T-cell (primary cell): ENCODE measurements around the gene ARHGEF28. TPM values are rescaled to one million over a fixed set of nuclear protein-coding genes. Genes with fewer than 3 reads are reported as not detected.

ENCODE experiments used
- ATAC-seq, 4 experiments: fragments of 200-7000 bp in 3 of 4; fragments of 150-1000 bp in 1 of 4; cut with Tn5 transposase; replicated peaks in 1 of 4; 1 replicate in 3 of 4; 2 replicates in 1 of 4; pipeline ENCODE4 v1.10.0; 2021; ENCODE audit warnings: moderate library complexity in 3 of 4, mild to moderate bottlenecking in 2 of 4, moderate number of reproducible peaks in 1 of 4
- CTCF ChIA-PET, 2 donors: fragments of 300-600 bp; sonication (Branson Sonifier 250); formaldehyde crosslinking; loops; one replicate each; lab custom pipeline; 2022; ENCODE audit warnings: antibody characterized with exemption in 2 of 2; lab: Charles Lee
- POLR2A ChIA-PET, 2 donors: fragments of 300-600 bp; sonication (Branson Sonifier 250); formaldehyde crosslinking; loops; one replicate each; lab custom pipeline; 2022; ENCODE audit warnings: antibody characterized with exemption in 2 of 2; lab: Charles Lee
- DNase-seq, 35 experiments: peaks; one replicate each; pipeline versions ENCODE4 v3.0.0 to v3.0.0-alpha.2; 2013 to 2023
- H3K27ac ChIP-seq: one replicate; pipeline ENCODE4 v1.5.1; 2013; ENCODE audit warnings: low read length
- H3K27me3 ChIP-seq, 2 experiments: replicated peaks in 1 of 2; 1 replicate in 1 of 2; 2 replicates in 1 of 2; pipeline versions ENCODE4 v1.6.1 to v1.7.0; 2013; ENCODE audit warnings: low read length in 1 of 2, mixed read lengths in 1 of 2; ENCODE audit not compliant: control insufficient read depth in 2 of 2, insufficient read depth in 2 of 2; ENCODE audit errors: extremely low read depth in 1 of 2
- H3K36me3 ChIP-seq, 2 donors: 1 replicate in 1 of 2; 2 replicates in 1 of 2; pipeline versions ENCODE4 v1.6.1 to v1.7.0; 2013; ENCODE audit warnings: low read length in 1 of 2; ENCODE audit not compliant: control insufficient read depth in 2 of 2, insufficient read depth in 1 of 2; ENCODE audit errors: extremely low read depth in 1 of 2
- H3K4me1 ChIP-seq, 2 experiments: 1 replicate in 1 of 2; 2 replicates in 1 of 2; pipeline versions ENCODE4 v1.6.1 to v1.7.0; 2013; ENCODE audit warnings: low read length in 2 of 2, mixed read lengths in 1 of 2; ENCODE audit not compliant: insufficient read depth in 2 of 2, control insufficient read depth in 1 of 2; ENCODE audit errors: extremely low read depth in 1 of 2
- H3K4me3 ChIP-seq, 2 donors: 1 replicate in 1 of 2; 2 replicates in 1 of 2; pipeline versions ENCODE4 v1.5.1 to v1.7.0; 2013; ENCODE audit warnings: mild to moderate bottlenecking in 2 of 2, low read length in 1 of 2, moderate library complexity in 1 of 2; ENCODE audit not compliant: control insufficient read depth in 1 of 2; ENCODE audit errors: extremely low read depth in 1 of 2
- H3K9me3 ChIP-seq: 2 replicates; pipeline ENCODE4 v1.7.0; 2013
- H3K27ac Mint-ChIP-seq, 2 donors: one replicate each; pipeline ENCODE4 v1.8.0; 2020 to 2021; ENCODE audit warnings: mild to moderate bottlenecking in 2 of 2, mixed read lengths in 2 of 2
- H3K27me3 Mint-ChIP-seq, 2 donors: one replicate each; pipeline ENCODE4 v1.8.0; 2021 to 2022; ENCODE audit warnings: mixed read lengths in 2 of 2
- H3K36me3 Mint-ChIP-seq: one replicate; pipeline ENCODE4 v1.8.0; 2021; ENCODE audit warnings: mixed read lengths
- H3K4me1 Mint-ChIP-seq, 3 donors: one replicate each; pipeline ENCODE4 v1.8.0; 2020 to 2022; ENCODE audit warnings: mixed read lengths in 3 of 3, mild to moderate bottlenecking in 1 of 3
- H3K4me3 Mint-ChIP-seq, 3 donors: one replicate each; pipeline ENCODE4 v1.8.0; 2020 to 2022; ENCODE audit warnings: mild to moderate bottlenecking in 3 of 3, mixed read lengths in 3 of 3, moderate library complexity in 3 of 3
- H3K9me3 Mint-ChIP-seq, 3 donors: one replicate each; pipeline ENCODE4 v1.8.0; 2020 to 2022; ENCODE audit warnings: mixed read lengths in 3 of 3
- WGBS: methylation state at CpG from one replicate; pipeline ENCODE4 v1.1.5; 2013; ENCODE audit warnings: missing lambda C conversion rate; ENCODE audit not compliant: insufficient coverage; 5-methylcytosine and 5-hydroxymethylcytosine counted together
- total RNA-seq, 35 experiments: library from RNA in 6 of 35; stranded (reverse) in 6 of 35; fragments of 120-200 nt in 1 of 35; gene quantifications; one replicate each; pipeline versions ENCODE4 v1.2.1 to v1.2.4 and lab custom pipeline; 2013 to 2026

The ARHGEF28 gene
- total RNA-seq, 5 donors from 2014 or later (not counting 1 experiment from before 2014, with no cell fraction given), result 0.05 to 0.73 (median 0.36) TPM

DNA sequence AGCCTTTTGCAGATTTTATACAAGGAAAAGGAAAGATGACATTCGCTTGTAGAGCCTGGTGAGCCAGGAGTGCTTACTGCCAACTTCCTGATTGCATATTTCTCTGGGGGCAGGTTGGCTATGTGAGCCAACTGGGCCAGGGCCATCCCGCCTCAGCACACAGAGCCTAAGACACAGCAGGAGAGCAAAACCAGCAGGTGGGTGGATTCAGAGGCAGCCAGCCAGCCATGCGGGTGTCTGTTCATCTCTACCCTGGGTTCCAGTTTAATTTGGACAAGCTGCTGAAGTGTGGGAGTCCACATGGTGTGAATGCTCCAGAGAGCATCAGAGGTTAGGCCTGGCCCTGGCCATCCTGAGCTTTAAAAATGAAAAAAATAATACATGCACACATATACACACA, 291.4 kb downstream of the ARHGEF28 start:
- no peaks in the 10 kb centered on the region for H3K4me1 Mint-ChIP-seq
- H3K4me3 ChIP-seq, result no peak overlapping the region

DNA sequence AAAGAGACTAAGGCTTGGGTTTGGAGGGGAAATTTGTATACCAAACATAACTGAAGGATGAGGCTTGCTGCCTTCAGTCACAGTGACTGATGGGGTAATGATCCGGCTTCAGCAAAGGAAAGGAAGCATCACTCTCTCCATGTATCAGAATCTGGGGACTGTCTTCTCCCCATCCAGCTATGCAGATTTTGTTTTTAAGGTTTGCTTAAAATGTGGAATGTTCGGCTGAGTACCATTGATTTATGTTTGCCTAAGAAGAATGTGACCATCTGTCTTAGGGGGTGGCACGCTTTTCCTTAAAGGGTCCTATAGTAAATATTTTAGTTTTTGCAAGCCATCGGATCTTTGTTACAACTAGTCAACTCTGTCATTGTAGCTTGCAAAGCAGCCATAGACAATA, 291.9 kb downstream of the ARHGEF28 start:
- Mint-ChIP-seq H3K27ac (no peak overlapping the region), H3K4me1 (no peaks in the 10 kb centered on the region), H3K9me3 (no peaks in the 10 kb centered on the region), H3K4me3 (no peak overlapping the region), H3K36me3 (no peaks in the 10 kb centered on the region), H3K27me3 (peaks cover 1 to 5% of the 10 kb centered on the region in 2 donors)
- Histone ChIP-seq H3K4me3 (no peak overlapping the region), H3K27ac (no peak overlapping the region), H3K27me3 (no peaks in the 10 kb centered on the region), H3K4me1 (no peaks in the 10 kb centered on the region), H3K9me3 (no peaks in the 10 kb centered on the region), H3K36me3 (no peaks in the 10 kb centered on the region)
- no peak for DNase-seq
- CTCF ChIA-PET, result no interaction called here
- POLR2A ChIA-PET, result no interaction called here
- ATAC-seq, result no peak
- no CpG with 5 or more reads among the region's 4 CpGs for WGBS

More for the DNA sequence above, 291.4 kb downstream of the ARHGEF28 start:
- H3K9me3 ChIP-seq, result no peaks in the 10 kb centered on the region
- DNase-seq (no peak), ATAC-seq (no peak)
- H3K27me3 ChIP-seq, result no peaks in the 10 kb centered on the region
- H3K9me3 Mint-ChIP-seq, result no peaks in the 10 kb centered on the region
- no peaks in the 10 kb centered on the region for H3K4me1 ChIP-seq
- POLR2A ChIA-PET, result no interaction called here
- H3K27me3 Mint-ChIP-seq, result peaks cover 1 to 5% of the 10 kb centered on the region in 2 donors
- 93% methylated on average over 3 of the region's 3 CpGs for WGBS
- H3K27ac Mint-ChIP-seq, result no peak overlapping the region
- CTCF ChIA-PET, result no interaction called here
- H3K36me3 ChIP-seq, result no peaks in the 10 kb centered on the region
- no peak overlapping the region for H3K27ac ChIP-seq
- no peaks in the 10 kb centered on the region for H3K36me3 Mint-ChIP-seq
- no peak overlapping the region for H3K4me3 Mint-ChIP-seq

DNA sequence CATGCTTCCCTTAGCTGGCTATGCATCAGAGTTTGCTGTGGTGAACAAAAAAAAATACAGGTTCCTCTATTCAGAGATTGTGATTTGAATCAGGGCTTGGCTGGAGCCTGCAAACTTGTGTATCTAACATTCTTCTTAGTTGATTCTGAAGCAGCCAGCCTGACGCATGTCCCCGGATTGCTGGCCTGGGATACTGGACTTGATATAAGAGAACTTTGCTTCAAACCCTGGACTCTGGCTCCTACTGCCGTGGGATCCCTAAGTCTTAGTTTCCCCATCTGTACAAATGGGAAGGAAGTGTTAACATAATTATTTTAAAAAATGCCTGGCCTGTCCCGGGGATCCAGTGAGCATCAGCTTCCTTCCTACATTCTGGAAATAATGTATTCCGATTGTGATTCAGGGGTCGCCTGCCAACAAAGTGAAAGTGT, 292.8 kb downstream of the ARHGEF28 start:
- H3K4me3 Mint-ChIP-seq, result no peak overlapping the region
- no peaks in the 10 kb centered on the region for H3K36me3 Mint-ChIP-seq

DNA sequence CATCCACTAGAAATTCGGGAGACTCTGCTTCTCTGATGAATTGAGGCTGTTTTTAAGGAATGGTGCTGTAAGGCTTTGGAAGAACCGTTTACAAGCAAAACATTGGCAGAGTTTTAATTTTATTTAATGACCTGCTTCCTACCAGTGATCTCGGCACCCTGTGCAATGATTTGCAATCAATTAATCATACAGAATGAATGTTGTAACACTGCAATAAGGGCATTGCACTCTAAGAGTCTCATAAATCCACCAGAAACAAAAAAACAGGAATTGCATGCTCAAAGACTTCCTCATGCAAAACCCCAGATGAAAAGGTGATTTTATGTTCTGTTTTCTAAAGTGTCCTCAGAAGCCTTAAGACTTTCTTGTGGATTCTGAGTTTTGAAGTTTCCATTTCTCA, 295.7 kb downstream of the ARHGEF28 start:
- DNase-seq (no peak), ATAC-seq (no peak)
- ChIA-PET CTCF (no interaction called here), POLR2A (no interaction called here)
- no peaks in the 10 kb centered on the region for H3K4me1 Mint-ChIP-seq
- no peaks in the 10 kb centered on the region for H3K36me3 ChIP-seq
- no peaks in the 10 kb centered on the region for H3K9me3 Mint-ChIP-seq
- no peak overlapping the region for H3K4me3 ChIP-seq
- H3K27me3 ChIP-seq, result no peaks in the 10 kb centered on the region
- no peaks in the 10 kb centered on the region for H3K9me3 ChIP-seq
- H3K27me3 Mint-ChIP-seq, result peaks cover 8 to 22% of the 10 kb centered on the region in 2 donors
- no peak overlapping the region for H3K27ac ChIP-seq
- H3K36me3 Mint-ChIP-seq, result no peaks in the 10 kb centered on the region
- no peak overlapping the region for H3K27ac Mint-ChIP-seq
- no peak overlapping the region for H3K4me3 Mint-ChIP-seq
- no CpG with 5 or more reads among the region's 3 CpGs for WGBS
- H3K4me1 ChIP-seq, result no peaks in the 10 kb centered on the region

More for the DNA sequence above, 292.8 kb downstream of the ARHGEF28 start:
- WGBS, result no CpG with 5 or more reads among the region's 6 CpGs
- DNase-seq (no peak), ATAC-seq (no peak)
- ChIA-PET POLR2A (no interaction called here), CTCF (interaction anchor here in 1 of 2 donors (1.1 kb wide), 1 partner anchor 16 kb away, joined by 3 read pairs; no protein-coding TSS in a partner anchor)
- no peaks in the 10 kb centered on the region for H3K4me1 ChIP-seq
- H3K9me3 ChIP-seq, result no peaks in the 10 kb centered on the region
- H3K27me3 ChIP-seq, result no peaks in the 10 kb centered on the region
- Mint-ChIP-seq H3K4me1 (no peaks in the 10 kb centered on the region), H3K27ac (no peak overlapping the region), H3K27me3 (peaks cover 1 to 5% of the 10 kb centered on the region in 2 donors), H3K9me3 (no peaks in the 10 kb centered on the region)
- no peak overlapping the region for H3K27ac ChIP-seq
- H3K36me3 ChIP-seq, result no peaks in the 10 kb centered on the region
- no peak overlapping the region for H3K4me3 ChIP-seq

DNA sequence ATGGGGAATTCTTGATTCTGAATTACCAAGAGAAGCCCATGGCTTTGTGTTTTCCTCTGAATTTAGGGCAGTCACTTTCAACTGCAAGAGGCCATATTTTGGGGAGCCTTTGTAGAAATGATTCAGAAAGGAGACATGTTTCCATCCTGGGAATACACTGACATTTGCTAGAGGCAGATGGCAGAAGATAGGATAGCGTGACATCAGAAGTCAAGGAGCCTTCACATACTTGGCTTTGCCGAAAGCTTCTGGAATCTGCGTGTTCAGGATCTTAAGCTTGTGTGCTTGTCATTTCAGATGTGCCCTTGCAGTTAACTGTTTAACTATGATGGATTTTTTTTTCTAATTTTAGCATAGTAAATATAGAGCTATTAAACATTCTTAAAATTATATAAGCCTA, 296.2 kb downstream of the ARHGEF28 start:
- ATAC-seq (no peak), DNase-seq (no peak)
- Histone ChIP-seq H3K27me3 (peaks cover 0 to 4% of the 10 kb centered on the region in 2 experiments), H3K4me1 (no peaks in the 10 kb centered on the region), H3K36me3 (no peaks in the 10 kb centered on the region), H3K4me3 (no peak overlapping the region), H3K27ac (no peak overlapping the region), H3K9me3 (no peaks in the 10 kb centered on the region)
- ChIA-PET POLR2A (no interaction called here), CTCF (no interaction called here)
- Mint-ChIP-seq H3K27me3 (peaks cover 8 to 22% of the 10 kb centered on the region in 2 donors), H3K27ac (no peak overlapping the region), H3K4me3 (no peak overlapping the region), H3K4me1 (no peaks in the 10 kb centered on the region), H3K36me3 (no peaks in the 10 kb centered on the region), H3K9me3 (no peaks in the 10 kb centered on the region)
- WGBS, result 91% methylated on average over 3 of the region's 3 CpGs

DNA sequence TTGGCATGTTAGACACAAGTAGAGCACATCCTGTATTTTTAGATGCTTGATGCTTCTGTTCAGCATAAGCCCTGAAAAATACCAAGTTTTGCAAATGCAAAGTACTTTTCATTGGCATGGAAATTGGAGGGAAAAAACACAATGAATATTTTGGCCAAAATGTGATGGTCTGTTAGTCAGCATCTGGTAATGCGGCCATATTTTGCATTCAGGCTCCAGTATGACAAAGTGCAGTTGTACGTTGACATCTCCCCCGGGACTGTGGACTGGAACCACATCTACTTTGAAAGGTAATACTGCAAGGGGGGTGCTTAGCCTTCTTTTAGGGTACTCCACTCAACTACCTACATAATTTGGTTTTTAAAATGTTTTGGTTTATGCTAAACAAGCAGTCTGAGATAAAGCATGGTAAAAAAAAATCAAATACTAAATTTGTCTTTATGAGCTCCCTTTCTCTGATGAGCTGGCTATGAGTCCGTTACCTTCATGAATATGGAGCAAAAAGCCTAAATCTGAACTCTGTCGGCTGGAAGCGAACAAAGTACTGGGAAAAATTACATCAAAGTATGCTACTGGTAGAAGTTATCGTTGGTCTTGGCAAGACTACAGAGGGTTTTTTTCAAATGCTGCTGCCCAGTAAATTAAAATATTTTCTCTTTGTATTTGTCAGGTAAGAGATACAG, 297.0 kb downstream of the ARHGEF28 start:
- peaks cover 6 to 22% of the 10 kb centered on the region in 2 donors for H3K27me3 Mint-ChIP-seq
- no peaks in the 10 kb centered on the region for H3K4me1 Mint-ChIP-seq
- Histone ChIP-seq H3K36me3 (no peaks in the 10 kb centered on the region), H3K27ac (no peak overlapping the region), H3K4me3 (no peak overlapping the region), H3K9me3 (no peaks in the 10 kb centered on the region), H3K4me1 (no peaks in the 10 kb centered on the region), H3K27me3 (peaks cover 0 to 5% of the 10 kb centered on the region in 2 experiments)
- H3K36me3 Mint-ChIP-seq, result no peaks in the 10 kb centered on the region
- no peak overlapping the region for H3K27ac Mint-ChIP-seq
- CTCF ChIA-PET, result no interaction called here
- 100% methylated on average over 1 of the region's 7 CpGs for WGBS
- DNase-seq (no peak), ATAC-seq (no peak)
- POLR2A ChIA-PET, result no interaction called here
- no peak overlapping the region for H3K4me3 Mint-ChIP-seq
- no peaks in the 10 kb centered on the region for H3K9me3 Mint-ChIP-seq
